AML-193 (cell line): ENCODE results near the gene GRAMD2A.

Source experiments
- DNase-seq, 2 experiments: peaks; one replicate each; lab custom pipeline; 2025; lab: John Stamatoyannopoulos, UW

The GRAMD2A gene

GRCh38 chr15:72197460-72198355 lies at the start of gene GRAMD2A:
TSS of gene GRAMD2A (minus strand) at chr15:72197787.
- DNase-seq, result no peak

GRCh38 chr15:72242775-72243370 lies 45.3 kb upstream of the GRAMD2A start:
- no peak for DNase-seq

GRCh38 chr15:72239652-72240051 lies 42.1 kb upstream of the GRAMD2A start:
- no peak for DNase-seq

- DNase-seq, result no peak
Observed at GRCh38 chr15:72238586-72238985, 41.0 kb upstream of the GRAMD2A start.

DNA sequence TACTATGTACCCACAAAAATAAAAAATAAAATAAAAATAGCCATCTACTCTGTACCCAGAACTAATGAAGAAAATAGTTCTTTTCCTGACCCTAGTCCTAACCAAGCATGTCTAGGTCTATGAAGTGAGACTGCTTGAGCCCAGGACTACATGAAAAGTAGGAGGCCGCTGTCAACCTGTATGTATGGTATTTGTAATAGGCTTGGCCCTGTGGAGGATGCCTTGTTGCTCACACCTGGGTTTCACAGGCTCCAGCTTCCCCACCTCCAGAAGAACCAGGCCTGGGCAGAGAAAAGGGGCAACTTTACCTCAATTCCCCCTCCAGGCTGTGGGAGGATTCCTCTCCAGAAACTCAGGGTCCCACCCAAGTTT lies 40.3 kb upstream of the GRAMD2A start:
- DNase-seq, result no peak

DNA sequence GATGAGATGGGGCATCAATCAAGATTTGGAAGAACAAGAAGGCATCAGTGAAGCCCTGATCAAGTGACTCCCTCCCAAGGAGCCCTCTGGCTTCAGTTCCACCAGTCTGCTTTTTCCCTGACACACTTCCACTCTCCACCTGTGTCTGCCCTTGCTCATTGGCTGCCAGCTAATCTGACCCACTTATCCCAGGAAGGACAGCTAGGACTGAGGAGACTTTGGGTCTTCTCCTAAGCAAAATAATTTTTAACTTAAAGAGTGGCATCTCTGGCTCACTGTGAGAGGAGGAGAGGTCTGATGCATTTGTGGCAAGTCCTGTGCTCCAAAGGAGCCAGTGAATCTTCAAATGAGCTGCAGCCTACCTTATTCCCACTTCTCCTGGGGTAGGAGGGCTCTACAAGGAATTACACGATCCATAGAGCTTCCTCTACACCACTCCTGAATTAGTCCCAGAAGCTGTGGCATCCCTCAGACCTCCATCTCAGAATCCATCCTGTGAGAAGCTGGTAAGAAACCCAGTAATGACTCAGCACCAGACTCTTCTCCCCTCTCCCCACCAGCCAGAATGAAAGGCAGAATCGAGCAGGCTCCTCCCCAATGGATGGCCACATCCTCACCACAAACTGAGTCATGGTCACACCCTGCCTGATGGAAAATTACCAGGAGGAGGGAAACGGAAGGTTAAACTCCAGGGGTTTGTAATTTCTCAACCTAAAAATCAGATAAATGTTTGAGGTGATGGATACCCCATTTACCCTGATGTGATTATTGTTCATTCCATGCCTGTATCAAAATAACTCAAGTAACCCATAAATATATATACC lies 39.7 kb upstream of the GRAMD2A start:
- peak; percentile 87 to 93 for DNase-seq

GRCh38 chr15:72236381-72237003 lies 38.9 kb upstream of the GRAMD2A start:
- no peak for DNase-seq

- DNase-seq, result no peak
Observed at GRCh38 chr15:72235298-72235697, 37.7 kb upstream of the GRAMD2A start.

GRCh38 chr15:72233769-72234168 lies 36.2 kb upstream of the GRAMD2A start:
- DNase-seq, result no peak

DNA sequence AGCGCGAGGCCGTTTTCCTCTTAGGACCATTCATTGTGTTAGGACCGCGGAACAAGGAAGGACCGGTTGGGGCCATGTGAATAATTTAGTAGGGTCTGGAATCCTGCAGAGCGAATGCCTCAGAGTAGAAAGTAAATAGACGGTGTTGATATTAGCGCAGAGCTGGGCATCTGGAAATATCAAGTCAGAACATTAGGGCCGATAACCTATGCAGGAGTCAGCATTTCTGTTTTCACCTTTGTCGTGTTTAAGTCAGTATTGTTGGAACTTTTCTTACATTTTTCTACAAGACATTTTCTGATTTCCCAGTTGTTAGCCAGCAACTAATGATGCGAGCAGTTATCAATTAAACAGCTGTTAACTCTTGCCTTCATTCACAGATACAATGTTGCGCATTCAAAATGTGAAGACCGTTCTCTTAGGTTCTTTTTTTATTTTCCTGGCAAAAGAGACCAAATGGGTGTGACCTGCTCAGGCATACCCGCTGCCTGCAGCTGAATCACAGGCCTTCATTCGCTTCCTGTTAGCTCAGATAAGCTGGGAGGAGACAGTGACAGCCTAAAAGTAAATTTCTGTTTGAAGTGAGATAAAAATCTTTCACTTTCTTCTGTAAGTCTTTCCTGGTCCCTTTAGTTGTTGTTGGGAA lies 34.4 kb upstream of the GRAMD2A start:
- no peak for DNase-seq

- DNase-seq, result peak; percentile 85 to 90
Observed at GRCh38 chr15:72231066-72231832, 33.7 kb upstream of the GRAMD2A start, which contains the start of gene PKM. TSS of gene PKM (minus strand) at chr15:72231190. CDS start at chr15:72219097, 12,093 bp downstream.

DNA sequence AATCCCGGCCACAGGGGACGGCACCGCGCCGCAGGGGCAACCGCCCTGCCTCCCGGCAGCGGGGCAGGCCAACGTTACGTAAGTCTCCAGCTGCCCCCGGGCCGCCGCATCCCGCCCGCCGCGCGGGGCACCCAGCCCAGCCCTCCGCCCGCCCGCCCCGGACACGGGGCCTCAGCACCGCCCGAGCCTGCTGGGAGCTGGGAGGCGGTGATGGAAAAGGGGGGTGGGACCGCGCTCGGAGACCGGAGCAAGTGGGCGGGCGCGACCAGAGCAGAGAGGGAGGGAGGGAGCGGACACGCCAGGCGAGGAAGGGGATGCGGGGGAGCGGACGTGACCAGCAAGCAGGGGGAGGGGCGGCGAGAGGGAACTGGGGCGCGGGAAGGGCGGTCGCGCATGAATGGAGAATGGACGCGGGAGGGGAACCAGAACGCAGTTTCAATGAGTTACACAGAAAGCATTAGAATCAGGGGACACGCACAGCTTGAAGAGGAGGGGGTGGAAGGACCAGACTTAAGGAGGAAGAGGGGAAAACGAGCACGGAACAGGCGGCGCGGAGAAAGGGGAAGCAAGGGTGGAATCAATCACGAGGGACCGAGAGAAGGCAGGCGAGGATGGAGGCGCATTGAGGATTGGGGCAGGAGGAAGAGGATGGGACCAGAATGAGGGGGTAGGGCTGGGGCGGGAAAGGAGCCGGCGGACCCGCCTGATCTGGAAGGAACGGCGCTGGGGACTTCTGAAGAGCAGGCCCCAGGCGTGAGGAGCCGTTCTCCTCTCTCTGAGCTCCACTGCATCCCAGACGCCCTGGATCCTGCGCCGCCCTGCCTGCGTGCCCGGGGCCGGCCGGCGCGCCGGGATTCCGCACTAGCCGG lies 32.8 kb upstream of the GRAMD2A start:
- peak; percentile 79 to 81 for DNase-seq

GRCh38 chr15:72229947-72230196 lies 32.3 kb upstream of the GRAMD2A start:
- no peak for DNase-seq

GRCh38 chr15:72229076-72229946 lies 31.7 kb upstream of the GRAMD2A start:
- DNase-seq, result no peak

- DNase-seq, result peak; percentile 91 to 94
Observed at GRCh38 chr15:72227720-72228119, 30.1 kb upstream of the GRAMD2A start.

- no peak for DNase-seq
Observed at GRCh38 chr15:72227192-72227586, 29.6 kb upstream of the GRAMD2A start.

- no peak for DNase-seq
Observed at GRCh38 chr15:72223278-72223677, 25.7 kb upstream of the GRAMD2A start.

DNA sequence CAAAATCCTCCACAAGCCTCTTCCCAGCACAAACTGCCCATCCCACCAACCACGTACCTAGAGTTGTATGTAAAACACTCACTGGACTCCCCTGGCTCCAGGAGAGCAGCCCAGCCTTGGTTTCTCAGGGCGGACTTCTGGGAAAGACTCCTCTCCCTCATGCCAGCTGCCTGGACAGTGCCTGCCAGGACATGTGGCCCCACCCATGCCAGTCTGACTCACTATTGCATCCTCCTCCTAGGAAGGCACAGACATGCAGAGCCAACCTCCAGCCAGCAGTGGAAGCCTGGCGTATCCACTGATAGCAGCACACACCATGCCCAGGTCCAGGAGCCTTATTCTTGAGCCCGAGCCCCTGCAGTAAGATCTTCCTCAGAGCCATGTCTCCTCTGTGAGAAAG lies 24.8 kb upstream of the GRAMD2A start:
- no peak for DNase-seq

DNA sequence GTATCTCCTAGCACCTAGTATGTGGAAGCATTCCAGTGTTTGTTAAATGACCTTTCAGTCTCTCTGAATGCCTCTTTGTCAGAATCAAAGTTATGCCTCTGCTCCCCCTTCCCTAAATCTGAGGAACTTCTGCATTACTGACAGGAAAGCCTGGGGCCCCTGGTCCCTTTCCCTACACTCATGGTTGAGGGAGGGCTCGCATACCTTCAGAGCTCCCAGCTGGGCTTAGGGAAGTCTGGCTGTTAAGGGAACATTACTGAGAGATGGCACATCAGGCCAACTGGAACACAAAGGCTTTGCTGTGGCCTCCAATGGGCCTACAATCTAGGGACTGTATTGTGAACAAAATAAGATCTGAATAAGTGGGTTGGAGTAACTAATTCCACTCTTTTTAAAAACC lies 23.1 kb upstream of the GRAMD2A start:
- DNase-seq, result no peak
